Jurkat, Clone E6-1 (cell line): ENCODE measurements around the gene TMEM45B.

ENCODE experiments used
- DNase-seq: peaks from one replicate; pipeline ENCODE4 v3.0.0-alpha.2; 2011; ENCODE audit warnings: low read depth, low spot score
- H3K4me3 ChIP-seq: 2 replicates; pipeline ENCODE4 v1.5.1; 2011; ENCODE audit warnings: mild to moderate bottlenecking, low read length, control low read depth, moderate library complexity

The TMEM45B gene

GRCh38 chr11:129888451-129888850 lies 72.8 kb downstream of the TMEM45B start:
- DNase-seq, result peak; percentile 98
- no peak overlapping the region for H3K4me3 ChIP-seq

DNA sequence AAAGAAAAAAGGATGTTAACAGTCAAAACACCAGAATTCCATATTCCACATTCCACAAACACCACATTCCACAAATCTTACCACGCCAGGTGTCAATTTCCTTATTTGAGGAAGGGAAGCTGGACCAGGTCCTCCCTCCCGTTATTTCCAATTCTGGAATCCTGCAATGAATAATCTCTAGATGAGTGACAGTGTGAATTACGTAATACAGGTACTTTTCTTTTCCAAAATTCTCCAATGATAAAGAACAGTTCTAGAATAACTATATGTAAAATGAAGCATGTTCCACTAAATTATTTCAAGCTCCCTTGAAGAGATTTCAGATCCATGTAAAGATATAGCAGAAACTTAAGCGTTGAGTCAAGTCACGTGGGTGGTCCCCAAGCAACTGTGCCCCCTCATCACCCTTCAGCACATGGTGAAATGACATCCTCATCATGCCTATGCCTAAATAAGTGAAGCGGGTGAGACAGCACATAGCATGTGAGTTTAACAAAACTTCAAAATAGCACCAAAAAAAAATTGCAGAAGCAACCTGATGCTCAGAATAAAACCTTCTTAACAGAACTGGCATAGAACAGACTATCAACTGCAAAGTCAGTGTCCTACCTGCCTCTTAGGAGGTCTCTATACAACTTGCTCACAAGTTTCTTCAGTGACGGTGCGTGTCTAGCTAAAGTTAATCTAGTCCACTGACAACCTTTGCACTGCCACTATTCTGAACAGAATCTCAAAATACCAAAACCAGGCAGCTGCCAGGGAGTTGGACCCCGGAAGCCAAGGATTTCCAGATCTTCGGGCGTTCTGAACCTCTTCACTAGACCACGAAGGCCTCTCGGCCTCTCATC lies 78.9 kb downstream of the TMEM45B start:
- no peak for DNase-seq
- peak overlapping the region; percentile 75 for H3K4me3 ChIP-seq

DNA sequence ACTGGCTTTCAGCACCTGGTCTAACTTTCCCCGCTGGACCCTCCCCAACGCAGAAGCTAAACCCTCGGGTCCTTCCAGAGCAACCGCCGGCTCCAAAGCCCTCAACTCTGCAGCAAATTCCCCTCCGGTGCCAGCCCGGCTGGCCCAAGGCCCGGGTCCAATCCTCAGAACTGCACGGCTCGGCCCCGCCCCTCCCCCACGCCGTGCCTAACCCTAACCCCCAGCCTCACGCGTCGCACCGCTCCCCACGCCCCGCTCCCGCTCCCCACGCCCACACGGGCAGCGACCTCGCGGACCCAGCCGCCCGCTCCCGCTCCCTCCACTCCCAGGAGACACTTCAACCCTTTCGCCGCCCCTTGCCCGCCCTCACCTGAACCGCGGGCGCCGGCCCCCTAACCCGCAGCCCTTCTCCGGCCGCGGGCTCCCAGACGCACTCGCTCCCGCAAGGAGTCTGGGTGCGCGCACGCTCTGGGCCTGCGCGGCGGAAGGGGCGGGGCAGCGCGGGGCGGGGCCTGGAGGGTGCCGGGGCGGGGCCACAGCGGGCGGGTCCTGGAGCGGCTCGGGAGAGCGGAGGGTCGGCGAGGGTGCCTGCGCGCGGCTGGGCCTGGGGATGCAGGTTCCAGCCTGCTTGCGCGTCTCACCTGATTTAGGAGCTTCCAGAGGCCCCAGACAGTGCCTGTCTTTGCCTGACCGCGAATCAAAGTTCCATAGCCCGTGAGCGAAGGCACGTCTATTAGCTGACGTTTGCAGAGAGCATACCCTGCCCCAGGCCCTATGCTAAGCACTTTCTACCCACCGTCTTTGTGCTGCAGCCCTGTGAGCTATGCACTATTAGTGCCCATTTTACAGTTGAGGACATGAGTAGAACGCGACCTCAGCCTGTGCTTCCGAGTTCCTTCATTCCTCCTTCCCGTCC lies 79.7 kb downstream of the TMEM45B start, which contains the start of gene NFRKB:
NFRKB (minus strand) TSS at position 453 of the 916 bp plus-strand sequence. CDS start 2,729 bp downstream, outside the sequence.
- peak; percentile 39 for DNase-seq
- peak within 1 kb of the TSS; percentile 75 for H3K4me3 ChIP-seq

- peak overlapping the region; percentile 75 for H3K4me3 ChIP-seq
- DNase-seq, result no peak
These were observed 80.4 kb downstream of the TMEM45B start for GRCh38 chr11:129896062-129896461.

DNA sequence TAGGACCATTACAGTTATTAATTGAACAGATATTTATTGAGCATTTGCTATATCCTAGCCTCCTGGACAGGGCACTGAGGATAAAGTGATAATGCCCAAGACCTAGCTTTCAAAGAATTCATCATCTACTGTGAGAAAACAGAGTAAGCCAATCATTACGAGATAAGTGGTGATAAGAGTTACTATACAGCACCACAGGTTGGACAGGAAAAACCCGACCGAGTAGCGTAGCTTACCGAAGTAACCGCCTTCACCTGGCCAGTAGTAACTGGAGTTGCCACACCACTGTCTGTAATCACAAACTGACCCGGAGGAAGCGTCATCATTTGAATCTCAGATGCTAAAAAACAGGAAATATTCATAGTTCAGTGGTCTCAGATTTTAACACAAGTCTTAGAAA lies 89.8 kb downstream of the TMEM45B start:
- no peak for DNase-seq
- H3K4me3 ChIP-seq, result no peak overlapping the region
